ENCODE data around the gene TP53TG3F.
"Not testable (repeated sequence)": the region's sequence is repeated elsewhere in the genome, so short reads cannot be mapped to it uniquely, and the experiment has no call there.

The TP53TG3F gene

GRCh38 chr16:33459312-33459711 is at the start of gene TP53TG3F:
TP53TG3F (plus strand) TSS chr16:33459612; CDS start chr16:33459680, 68 bp downstream.
- DNase-seq = not testable (repeated sequence)

GRCh38 chr16:33491611-33492010 is 32.2 kb downstream of the TP53TG3F start:
- DNase-seq = not testable (repeated sequence)

GRCh38 chr16:33507231-33507630 is 47.8 kb downstream of the TP53TG3F start:
- DNase-seq = not testable (repeated sequence)

- not testable (repeated sequence) for DNase-seq
Measured at GRCh38 chr16:33509070-33509469, 49.7 kb downstream of the TP53TG3F start.

GRCh38 chr16:33509906-33510305 is 50.5 kb downstream of the TP53TG3F start:
- DNase-seq = not testable (repeated sequence)
